ENCODE measurements around the gene DNM3. TPM values are rescaled to one million over a fixed set of nuclear protein-coding genes. Genes with fewer than 3 reads are reported as not detected.
A peak's percentile ranks its signal among the peaks of the same experiment; 100 is the strongest.

The DNM3 gene
- polyA plus RNA-seq, 1 donor (not counting 4 experiments of a cell fraction or from before 2014, with no cell fraction given): 2.0 TPM

GRCh38 chr1:171909711-171910110 is 68.4 kb downstream of the DNM3 start:
- Histone ChIP-seq H3K4me2 (ENCODE audit: control insufficient read depth, extremely low read depth, insufficient read depth, low read depth, low read length) (no peak overlapping the region), H3K9me1 (ENCODE audit: control insufficient read depth, extremely low read depth, insufficient read depth, low read length) (no peaks in the 10 kb centered on the region), H3K9me3 (ENCODE audit: control insufficient read depth, low read depth, low read length) (no peaks in the 10 kb centered on the region), H3K36me3 (ENCODE audit: control insufficient read depth in 2 of 2, extremely low read depth in 1 of 2, insufficient read depth in 2 of 2, low read length in 2 of 2) (no peaks in the 10 kb centered on the region), H3K79me2 (ENCODE audit: control insufficient read depth, insufficient read depth, low read length) (no peaks in the 10 kb centered on the region), H3K4me3 (ENCODE audit: control insufficient read depth in 2 of 3, extremely low read depth in 1 of 3, insufficient read depth in 2 of 3, low read depth in 1 of 3, low read length in 3 of 3) (no peak overlapping the region), H3K27me3 (ENCODE audit: control insufficient read depth, extremely low read depth, insufficient read depth, low read length) (no peaks in the 10 kb centered on the region), H2AFZ (ENCODE audit: control insufficient read depth, low read length) (no peak overlapping the region), H4K20me1 (ENCODE audit: control insufficient read depth, extremely low read depth, insufficient read depth, low read length) (no peaks in the 10 kb centered on the region), H3K4me1 (ENCODE audit: control insufficient read depth, extremely low read depth, insufficient read depth, low read length) (peaks cover 27% of the 10 kb centered on the region), H3K9ac (ENCODE audit: control insufficient read depth, extremely low read depth, insufficient read depth, low read length) (no peak overlapping the region), H3K27ac (ENCODE audit: control insufficient read depth, insufficient read depth, low read length) (no peak overlapping the region)
- DNase-seq (ENCODE audit: low read depth, low spot score) (no peak), FAIRE-seq (peak; percentile 13)
- dilution Hi-C loops (cut with MboI; ENCODE audit: extremely low pct_ligation_motif_present, low sequenced_read_pairs): no loop called here
- TF ChIP-seq CTCF (optimal IDR thresholded peaks at IDR 0.05 in 1 of 3, IDR thresholded peaks at IDR 0.05 in 1 of 3, conservative IDR thresholded peaks at IDR 0.05 in 1 of 3; ENCODE audit: extremely low read depth in 1 of 3, insufficient read depth in 2 of 3, low read length in 3 of 3): no peak
- no peak for TF ChIP-seq EZH2 (IDR thresholded peaks at IDR 0.05; ENCODE audit: low read length)

- DNase-seq (ENCODE audit: low read depth, low spot score) (no peak), FAIRE-seq (peak; percentile 83)
- no peak overlapping the region for H3K9ac ChIP-seq (ENCODE audit: control insufficient read depth, extremely low read depth, insufficient read depth, low read length)
- H3K36me3 ChIP-seq (ENCODE audit: control insufficient read depth in 2 of 2, extremely low read depth in 1 of 2, insufficient read depth in 2 of 2, low read length in 2 of 2): no peaks in the 10 kb centered on the region
- peak overlapping the region; percentile 49 for H3K4me2 ChIP-seq (ENCODE audit: control insufficient read depth, extremely low read depth, insufficient read depth, low read depth, low read length)
- TF ChIP-seq EZH2 (IDR thresholded peaks at IDR 0.05; ENCODE audit: low read length): no peak
- no peak for TF ChIP-seq CTCF (optimal IDR thresholded peaks at IDR 0.05 in 1 of 3, IDR thresholded peaks at IDR 0.05 in 1 of 3, conservative IDR thresholded peaks at IDR 0.05 in 1 of 3; ENCODE audit: extremely low read depth in 1 of 3, insufficient read depth in 2 of 3, low read length in 3 of 3)
- no peaks in the 10 kb centered on the region for H3K9me3 ChIP-seq (ENCODE audit: control insufficient read depth, low read depth, low read length)
- no peak overlapping the region for H2AFZ ChIP-seq (ENCODE audit: control insufficient read depth, low read length)
- dilution Hi-C loops (cut with MboI; ENCODE audit: extremely low pct_ligation_motif_present, low sequenced_read_pairs): no loop called here
- H3K27me3 ChIP-seq (ENCODE audit: control insufficient read depth, extremely low read depth, insufficient read depth, low read length): no peaks in the 10 kb centered on the region
- H3K9me1 ChIP-seq (ENCODE audit: control insufficient read depth, extremely low read depth, insufficient read depth, low read length): no peaks in the 10 kb centered on the region
- H3K27ac ChIP-seq (ENCODE audit: control insufficient read depth, insufficient read depth, low read length): no peak overlapping the region
- H3K4me3 ChIP-seq (ENCODE audit: control insufficient read depth in 2 of 3, extremely low read depth in 1 of 3, insufficient read depth in 2 of 3, low read depth in 1 of 3, low read length in 3 of 3): no peak overlapping the region
- peaks cover 35% of the 10 kb centered on the region for H3K4me1 ChIP-seq (ENCODE audit: control insufficient read depth, extremely low read depth, insufficient read depth, low read length)
- no peaks in the 10 kb centered on the region for H3K79me2 ChIP-seq (ENCODE audit: control insufficient read depth, insufficient read depth, low read length)
- no peaks in the 10 kb centered on the region for H4K20me1 ChIP-seq (ENCODE audit: control insufficient read depth, extremely low read depth, insufficient read depth, low read length)
These were observed 69.5 kb downstream of the DNM3 start for GRCh38 chr1:171910786-171911185.
